Muscle layer of colon (tissue), 2 donors: ENCODE measurements around the gene NAV2.
"Not testable (repeated sequence)": the region's sequence is repeated elsewhere in the genome, so short reads cannot be mapped to it uniquely, and the experiment has no call there.

ENCODE experiments used
- H3K27ac ChIP-seq: one replicate; pipeline ENCODE4 v1.7.0; 2013; ENCODE audit warnings: low read depth, mild to moderate bottlenecking, low read length, moderate library complexity
- H3K27me3 ChIP-seq, 2 donors: one replicate each; pipeline ENCODE4 v1.7.0; 2013; ENCODE audit warnings: low read length in 2 of 2, mild to moderate bottlenecking in 2 of 2; ENCODE audit not compliant: insufficient read depth in 2 of 2, control insufficient read depth in 1 of 2
- H3K36me3 ChIP-seq: one replicate; pipeline ENCODE4 v1.7.0; 2013; ENCODE audit warnings: mild to moderate bottlenecking, low read length; ENCODE audit not compliant: insufficient read depth
- H3K4me1 ChIP-seq: one replicate; pipeline ENCODE4 v1.7.0; 2013; ENCODE audit warnings: mild to moderate bottlenecking, low read length; ENCODE audit not compliant: insufficient read depth
- H3K4me3 ChIP-seq, 2 donors: one replicate each; pipeline ENCODE4 v1.7.0; 2013; ENCODE audit warnings: low read length in 2 of 2, low read depth in 1 of 2, mild to moderate bottlenecking in 1 of 2, moderate library complexity in 1 of 2
- H3K9ac ChIP-seq: one replicate; pipeline ENCODE4 v1.7.0; 2013; ENCODE audit warnings: low read length
- H3K9me3 ChIP-seq: one replicate; pipeline ENCODE4 v1.7.0; 2013; ENCODE audit warnings: mild to moderate bottlenecking, low read length
- donor health status: abdominal sarcoma.
- donor health status: Adenocarcinoma of cecum.

Gene NAV2

GRCh38 chr11:19953909-19954308, 241.3 kb downstream of the NAV2 start:
- Histone ChIP-seq H3K4me3 (no peak overlapping the region), H3K27ac (peak overlapping the region; percentile 9), H3K4me1 (peaks cover 49% of the 10 kb centered on the region), H3K9me3 (no peaks in the 10 kb centered on the region), H3K27me3 (no peaks in the 10 kb centered on the region), H3K36me3 (peaks cover 34% of the 10 kb centered on the region), H3K9ac (no peak overlapping the region)

GRCh38 chr11:19954899-19955298, 242.3 kb downstream of the NAV2 start:
- Histone ChIP-seq H3K27ac (no peak overlapping the region), H3K36me3 (peaks cover 24% of the 10 kb centered on the region), H3K4me3 (no peak overlapping the region), H3K9me3 (no peaks in the 10 kb centered on the region), H3K4me1 (peaks cover 55% of the 10 kb centered on the region), H3K9ac (no peak overlapping the region), H3K27me3 (no peaks in the 10 kb centered on the region)

DNA sequence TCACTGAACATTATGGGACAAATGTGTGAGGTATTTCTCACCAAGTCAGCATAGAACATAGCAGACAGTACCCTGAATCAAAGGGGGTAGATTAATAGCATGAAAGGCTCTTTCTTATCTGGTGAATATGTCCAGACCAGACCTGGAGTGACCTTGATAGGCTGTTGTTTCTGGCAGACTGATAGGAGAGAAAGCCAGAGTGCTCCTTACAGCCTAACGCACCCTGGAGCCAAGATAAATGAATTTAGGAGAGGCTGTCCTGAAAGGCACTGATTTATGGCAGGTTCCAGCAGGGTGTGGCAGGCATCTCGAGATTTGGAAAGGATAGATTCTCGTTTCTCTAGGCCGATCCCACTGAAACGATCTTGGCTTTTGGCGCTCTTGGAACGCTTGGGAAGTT, 243.0 kb downstream of the NAV2 start:
- Histone ChIP-seq H3K36me3 (peaks cover 20% of the 10 kb centered on the region), H3K4me3 (no peak overlapping the region), H3K27me3 (no peaks in the 10 kb centered on the region), H3K4me1 (peaks cover 55% of the 10 kb centered on the region), H3K27ac (no peak overlapping the region), H3K9me3 (no peaks in the 10 kb centered on the region), H3K9ac (no peak overlapping the region)

- peaks cover 55% of the 10 kb centered on the region for H3K4me1 ChIP-seq
Observed at GRCh38 chr11:19956228-19956627, 243.6 kb downstream of the NAV2 start.

GRCh38 chr11:19957294-19957943, 244.8 kb downstream of the NAV2 start:
- no peak overlapping the region for H3K27ac ChIP-seq
- peaks cover 49% of the 10 kb centered on the region for H3K4me1 ChIP-seq
- no peaks in the 10 kb centered on the region for H3K9me3 ChIP-seq
- H3K27me3 ChIP-seq: no peaks in the 10 kb centered on the region
- H3K36me3 ChIP-seq: peaks cover 21% of the 10 kb centered on the region
- no peak overlapping the region for H3K4me3 ChIP-seq
- no peak overlapping the region for H3K9ac ChIP-seq

More at GRCh38 chr11:19956228-19956627, 243.6 kb downstream of the NAV2 start:
- H3K9ac ChIP-seq: no peak overlapping the region
- H3K27ac ChIP-seq: no peak overlapping the region
- H3K9me3 ChIP-seq: no peaks in the 10 kb centered on the region
- H3K27me3 ChIP-seq: no peaks in the 10 kb centered on the region
- H3K4me3 ChIP-seq: no peak overlapping the region
- H3K36me3 ChIP-seq: peaks cover 20% of the 10 kb centered on the region

GRCh38 chr11:19958204-19958603, 245.6 kb downstream of the NAV2 start:
- H3K9me3 ChIP-seq: no peaks in the 10 kb centered on the region
- no peak overlapping the region for H3K9ac ChIP-seq
- no peak overlapping the region for H3K4me3 ChIP-seq
- no peaks in the 10 kb centered on the region for H3K27me3 ChIP-seq
- peaks cover 49% of the 10 kb centered on the region for H3K4me1 ChIP-seq
- H3K36me3 ChIP-seq: peaks cover 26% of the 10 kb centered on the region
- H3K27ac ChIP-seq: no peak overlapping the region

- Histone ChIP-seq H3K4me3 (no peak overlapping the region), H3K36me3 (peaks cover 24% of the 10 kb centered on the region), H3K27me3 (no peaks in the 10 kb centered on the region), H3K27ac (no peak overlapping the region), H3K9me3 (no peaks in the 10 kb centered on the region), H3K4me1 (peaks cover 41% of the 10 kb centered on the region), H3K9ac (no peak overlapping the region)
Observed at GRCh38 chr11:19959210-19959609, 246.6 kb downstream of the NAV2 start.

DNA sequence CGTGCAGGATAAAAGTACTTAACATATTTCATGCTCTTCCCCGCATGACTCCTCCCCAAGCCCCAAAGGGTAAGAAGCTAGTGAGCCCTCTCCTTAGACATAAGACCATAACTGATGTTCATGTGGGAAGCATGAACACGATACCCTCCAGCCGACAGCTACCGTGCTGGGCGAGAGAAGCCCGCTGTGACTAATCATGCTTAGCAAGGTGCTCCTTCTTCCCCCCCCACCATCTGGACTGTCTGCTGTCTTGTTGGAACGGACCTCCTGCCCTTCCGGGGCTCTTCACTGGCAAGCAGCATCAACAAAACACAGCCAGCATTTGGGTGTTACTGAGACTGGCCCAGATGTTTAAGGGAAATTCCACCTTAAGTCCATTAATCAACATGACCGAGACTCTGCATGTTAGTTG, 247.0 kb downstream of the NAV2 start:
- no peaks in the 10 kb centered on the region for H3K9me3 ChIP-seq
- H3K9ac ChIP-seq: no peak overlapping the region
- peaks cover 24% of the 10 kb centered on the region for H3K36me3 ChIP-seq
- no peak overlapping the region for H3K4me3 ChIP-seq
- no peaks in the 10 kb centered on the region for H3K27me3 ChIP-seq
- peaks cover 37% of the 10 kb centered on the region for H3K4me1 ChIP-seq
- H3K27ac ChIP-seq: no peak overlapping the region

- not testable (repeated sequence) for H3K27me3 ChIP-seq, H3K9me3 ChIP-seq, H3K27ac ChIP-seq, H3K4me3 ChIP-seq, H3K9ac ChIP-seq
- Histone ChIP-seq H3K36me3 (peaks cover 24% of the 10 kb centered on the region), H3K4me1 (peaks cover 33% of the 10 kb centered on the region)
Observed at GRCh38 chr11:19960410-19960809, 247.8 kb downstream of the NAV2 start.

DNA sequence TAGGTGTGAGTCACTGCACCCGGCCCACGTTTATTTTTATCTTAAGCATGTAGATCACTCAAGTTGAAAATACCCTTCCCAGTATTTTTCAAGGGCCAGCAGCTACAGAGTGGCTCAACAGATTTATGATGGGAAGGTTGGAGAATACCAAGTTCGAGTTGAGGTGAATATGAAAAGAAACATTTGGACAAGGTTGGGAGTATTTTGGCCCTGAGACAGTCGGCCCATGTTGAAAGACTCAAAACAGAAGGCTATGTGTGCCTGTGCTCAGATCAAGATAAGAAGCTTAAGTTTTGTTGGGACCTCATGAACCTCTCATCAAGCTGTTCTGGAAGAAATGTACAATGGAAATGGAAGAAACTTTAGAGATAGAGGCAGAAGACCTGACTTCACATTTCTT, 248.6 kb downstream of the NAV2 start:
- Histone ChIP-seq H3K27ac (no peak overlapping the region), H3K27me3 (no peaks in the 10 kb centered on the region), H3K9me3 (no peaks in the 10 kb centered on the region), H3K9ac (no peak overlapping the region), H3K4me1 (peaks cover 25% of the 10 kb centered on the region), H3K36me3 (peaks cover 21% of the 10 kb centered on the region), H3K4me3 (no peak overlapping the region)

DNA sequence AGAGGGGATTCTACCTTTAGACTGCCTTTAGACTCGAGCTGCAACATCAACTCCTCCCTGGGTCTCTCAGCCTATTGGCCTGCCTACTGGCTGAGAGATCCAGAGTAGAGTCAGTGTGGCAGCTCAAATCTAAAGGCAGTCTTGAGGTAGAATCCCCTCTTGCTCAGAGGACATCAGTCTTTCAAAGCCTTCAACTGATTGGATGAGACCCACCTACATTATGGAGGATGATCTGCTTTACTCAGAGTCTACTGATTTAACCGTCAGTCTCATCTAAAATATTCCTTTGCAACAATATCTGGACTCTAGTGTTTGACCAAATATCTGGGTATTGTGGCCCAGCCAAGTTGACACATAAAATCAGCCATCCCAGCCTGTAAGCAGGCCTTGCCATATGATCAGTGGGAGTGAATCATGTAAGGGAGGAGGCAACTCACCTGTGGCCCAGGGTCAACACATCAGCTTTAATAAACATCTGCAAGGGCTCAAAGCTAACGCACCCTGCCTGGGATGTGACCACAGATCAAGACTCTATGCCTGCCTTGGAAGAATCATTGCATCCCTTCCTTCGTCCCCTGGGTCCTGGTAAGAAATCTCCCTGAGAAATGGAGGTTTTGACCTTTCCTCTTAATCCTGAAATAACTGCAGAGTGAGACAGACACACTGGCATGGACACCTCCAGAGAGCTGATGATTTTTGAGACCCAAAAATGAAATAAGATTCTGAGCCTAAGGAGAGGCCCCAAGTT, 249.6 kb downstream of the NAV2 start:
- Histone ChIP-seq H3K36me3 (peaks cover 20% of the 10 kb centered on the region), H3K27me3 (no peaks in the 10 kb centered on the region), H3K4me3 (no peak overlapping the region), H3K9me3 (no peaks in the 10 kb centered on the region), H3K27ac (no peak overlapping the region), H3K4me1 (peaks cover 24% of the 10 kb centered on the region), H3K9ac (no peak overlapping the region)

GRCh38 chr11:19962801-19963175, 250.2 kb downstream of the NAV2 start:
- peaks cover 24% of the 10 kb centered on the region for H3K4me1 ChIP-seq
- no peaks in the 10 kb centered on the region for H3K9me3 ChIP-seq
- no peak overlapping the region for H3K4me3 ChIP-seq
- H3K36me3 ChIP-seq: peaks cover 20% of the 10 kb centered on the region
- H3K9ac ChIP-seq: no peak overlapping the region
- H3K27me3 ChIP-seq: no peaks in the 10 kb centered on the region
- no peak overlapping the region for H3K27ac ChIP-seq
